GM19351 (cell line): Measurements from ENCODE around the gene CYB5RL.
A peak's percentile ranks its signal among the peaks of the same experiment; 100 is the strongest.
"Not testable (repeated sequence)": the region's sequence is repeated elsewhere in the genome, so short reads cannot be mapped to it uniquely, and the experiment has no call there.

ENCODE experiments used
- ATAC-seq: cut with Tn5 transposase; IDR thresholded peaks from one replicate; pipeline ENCODE4 v1.9.1; 2021; ENCODE audit warnings: mild to moderate bottlenecking, moderate library complexity; ENCODE audit not compliant: unreplicated experiment

Gene CYB5RL

GRCh38 chr1:54227091-54227602 is 27.3 kb upstream of the CYB5RL start:
- no peak for ATAC-seq

- no peak for ATAC-seq
Observed at GRCh38 chr1:54225986-54226559, 26.2 kb upstream of the CYB5RL start.

GRCh38 chr1:54225378-54225777 is 25.5 kb upstream of the CYB5RL start:
- ATAC-seq = no peak

- ATAC-seq = no peak
Observed at GRCh38 chr1:54224233-54224632, 24.4 kb upstream of the CYB5RL start.

- ATAC-seq = no peak
Observed at GRCh38 chr1:54223441-54224202, 23.8 kb upstream of the CYB5RL start.

- ATAC-seq = no peak
Observed at GRCh38 chr1:54222711-54223110, 22.9 kb upstream of the CYB5RL start.

GRCh38 chr1:54221867-54222484 is 22.1 kb upstream of the CYB5RL start:
- ATAC-seq = no peak

- no peak for ATAC-seq
Observed at GRCh38 chr1:54221113-54221834, 21.4 kb upstream of the CYB5RL start.

- ATAC-seq = no peak
Observed at GRCh38 chr1:54220004-54220811, 20.4 kb upstream of the CYB5RL start.

- ATAC-seq = no peak
Observed at GRCh38 chr1:54219688-54220003, 19.8 kb upstream of the CYB5RL start.

GRCh38 chr1:54218883-54219687 is 19.3 kb upstream of the CYB5RL start:
- no peak for ATAC-seq

GRCh38 chr1:54215523-54215922 is 15.7 kb upstream of the CYB5RL start:
- ATAC-seq = no peak

- ATAC-seq = no peak
Observed at GRCh38 chr1:54212872-54213271, 13.0 kb upstream of the CYB5RL start.

GRCh38 chr1:54207896-54208295 is 8.1 kb upstream of the CYB5RL start:
- ATAC-seq = not testable (repeated sequence)

GRCh38 chr1:54207287-54207686 is 7.5 kb upstream of the CYB5RL start:
- ATAC-seq = no peak

GRCh38 chr1:54204199-54204598 is 4.4 kb upstream of the CYB5RL start:
- ATAC-seq = no peak

- ATAC-seq = peak; percentile 5
Observed at GRCh38 chr1:54200519-54200997, 728 bp upstream of the CYB5RL start.

- ATAC-seq = peak; percentile 2
Observed at GRCh38 chr1:54199151-54199764, 572 bp downstream of the CYB5RL start.

- no peak for ATAC-seq
Observed at GRCh38 chr1:54193453-54193852, 6.4 kb downstream of the CYB5RL start.
